Measurements from ENCODE around the gene AKR7A3.

- TF ChIP-seq CTCF (IDR thresholded peaks at IDR 0.05) (no peak), POLR2A (IDR thresholded peaks at IDR 0.05) (no peak), POLR2AphosphoS5 (IDR thresholded peaks at IDR 0.05) (no peak)
Measured at GRCh38 chr1:19313636-19313959, 25.0 kb upstream of the AKR7A3 start.
